Astrocyte of the hippocampus (primary cell): Measurements from ENCODE around the gene EMP2.
"Not testable (repeated sequence)": the region's sequence is repeated elsewhere in the genome, so short reads cannot be mapped to it uniquely, and the experiment has no call there.

Source experiments
- DNase-seq: peaks from one replicate; pipeline ENCODE4 v3.0.0; 2011; ENCODE audit warnings: low read depth, low spot score

The EMP2 gene

GRCh38 chr16:10579965-10580882, at the start of gene EMP2:
Gene EMP2, minus strand, starts transcription at chr16:10580598. Its CDS starts 32,981 bp downstream, at chr16:10547617.
- DNase-seq, result peak; percentile 90

- no peak for DNase-seq
These were observed 49.2 kb upstream of the EMP2 start for GRCh38 chr16:10629592-10629963.

GRCh38 chr16:10625595-10626357, 45.4 kb upstream of the EMP2 start:
- DNase-seq, result no peak

GRCh38 chr16:10624527-10624926, 44.1 kb upstream of the EMP2 start:
- DNase-seq, result no peak

GRCh38 chr16:10623059-10623458, 42.7 kb upstream of the EMP2 start:
- no peak for DNase-seq

- no peak for DNase-seq
These were observed 41.9 kb upstream of the EMP2 start for GRCh38 chr16:10622036-10622921.

GRCh38 chr16:10621216-10621949, 41.0 kb upstream of the EMP2 start:
- not testable (repeated sequence) for DNase-seq

GRCh38 chr16:10620120-10620519, 39.7 kb upstream of the EMP2 start:
- DNase-seq, result no peak

GRCh38 chr16:10619271-10619849, 39.0 kb upstream of the EMP2 start:
- DNase-seq, result peak; percentile 21

- no peak for DNase-seq
These were observed 38.4 kb upstream of the EMP2 start for GRCh38 chr16:10618710-10619209.

- no peak for DNase-seq
These were observed 37.4 kb upstream of the EMP2 start for GRCh38 chr16:10617662-10618420.

- DNase-seq, result peak; percentile 80
These were observed 36.6 kb upstream of the EMP2 start for GRCh38 chr16:10616756-10617640.

- DNase-seq, result no peak
These were observed 36.0 kb upstream of the EMP2 start for GRCh38 chr16:10616419-10616755.

GRCh38 chr16:10614685-10615084, 34.3 kb upstream of the EMP2 start:
- DNase-seq, result no peak

GRCh38 chr16:10613785-10614485, 33.5 kb upstream of the EMP2 start:
- no peak for DNase-seq

- DNase-seq, result no peak
These were observed 32.3 kb upstream of the EMP2 start for GRCh38 chr16:10612649-10613179.

- no peak for DNase-seq
These were observed 31.5 kb upstream of the EMP2 start for GRCh38 chr16:10611825-10612342.
